Measurements from ENCODE around the gene SLC25A41. TPM values are rescaled to one million over a fixed set of nuclear protein-coding genes. Genes with fewer than 3 reads are reported as not detected.
"Not testable (repeated sequence)": the region's sequence is repeated elsewhere in the genome, so short reads cannot be mapped to it uniquely, and the experiment has no call there.

Gene SLC25A41
- total RNA-seq, 2 experiments from 2014 or later, result 0.30 to 0.50 TPM

DNA sequence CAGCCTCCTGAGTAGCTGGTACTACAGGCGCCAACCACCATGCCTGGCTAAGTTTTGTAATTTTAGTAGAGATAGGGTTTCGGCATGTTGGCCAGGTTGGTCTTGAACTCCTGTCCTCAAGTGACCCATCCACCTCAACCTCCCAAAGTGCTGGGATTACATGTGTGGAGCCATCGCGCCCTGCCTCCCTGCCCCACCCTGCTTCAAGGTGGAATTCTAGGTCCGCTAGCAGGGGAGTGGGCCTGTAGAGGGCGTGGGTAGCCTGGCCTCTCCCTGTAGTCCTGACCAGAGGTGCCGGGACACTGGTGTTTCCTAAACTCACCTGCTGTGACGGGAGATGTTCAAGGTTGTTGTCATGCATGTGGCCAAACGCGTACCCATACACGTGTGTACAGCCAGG, 398 bp downstream of the SLC25A41 start:
- no peaks in the 10 kb centered on the region for H3K9me3 ChIP-seq (ENCODE audit: control insufficient read depth in 1 of 2, insufficient read depth in 1 of 2, low read length in 2 of 2)
- Mint-ChIP-seq H3K27ac (no peak overlapping the region), H3K4me1 (ENCODE audit: low read depth) (peaks cover 5% of the 10 kb centered on the region), H3K4me3 (no peak overlapping the region), H3K9me3 (no peaks in the 10 kb centered on the region), H3K27me3 (no peaks in the 10 kb centered on the region), H3K36me3 (ENCODE audit: low read depth) (no peaks in the 10 kb centered on the region)
- H3K27me3 ChIP-seq (ENCODE audit: control insufficient read depth in 1 of 2, insufficient read depth in 2 of 2, low read length in 2 of 2), result no peaks in the 10 kb centered on the region
- ATAC-seq (ENCODE audit: poor library complexity), result no peak
- intact Hi-C loops (cut with DNase I, micrococcal nuclease), result no loop called here
- ChIA-PET POLR2A (no interaction called here), CTCF (no interaction called here)
- H3K27ac ChIP-seq (ENCODE audit: low read depth in 1 of 2, low read length in 2 of 2), result no peak overlapping the region
- DNase-seq, result peak in 1 of 14 experiments; percentile 14
- H3K36me3 ChIP-seq (ENCODE audit: insufficient read depth, low read length), result no peaks in the 10 kb centered on the region
- H3K4me1 ChIP-seq (ENCODE audit: insufficient read depth, low read length), result peaks cover 5% of the 10 kb centered on the region
- TF ChIP-seq, protein P1, sequence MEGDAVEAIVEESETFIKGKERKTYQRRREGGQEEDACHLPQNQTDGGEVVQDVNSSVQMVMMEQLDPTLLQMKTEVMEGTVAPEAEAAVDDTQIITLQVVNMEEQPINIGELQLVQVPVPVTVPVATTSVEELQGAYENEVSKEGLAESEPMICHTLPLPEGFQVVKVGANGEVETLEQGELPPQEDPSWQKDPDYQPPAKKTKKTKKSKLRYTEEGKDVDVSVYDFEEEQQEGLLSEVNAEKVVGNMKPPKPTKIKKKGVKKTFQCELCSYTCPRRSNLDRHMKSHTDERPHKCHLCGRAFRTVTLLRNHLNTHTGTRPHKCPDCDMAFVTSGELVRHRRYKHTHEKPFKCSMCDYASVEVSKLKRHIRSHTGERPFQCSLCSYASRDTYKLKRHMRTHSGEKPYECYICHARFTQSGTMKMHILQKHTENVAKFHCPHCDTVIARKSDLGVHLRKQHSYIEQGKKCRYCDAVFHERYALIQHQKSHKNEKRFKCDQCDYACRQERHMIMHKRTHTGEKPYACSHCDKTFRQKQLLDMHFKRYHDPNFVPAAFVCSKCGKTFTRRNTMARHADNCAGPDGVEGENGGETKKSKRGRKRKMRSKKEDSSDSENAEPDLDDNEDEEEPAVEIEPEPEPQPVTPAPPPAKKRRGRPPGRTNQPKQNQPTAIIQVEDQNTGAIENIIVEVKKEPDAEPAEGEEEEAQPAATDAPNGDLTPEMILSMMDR (IDR thresholded peaks at IDR 0.05), result no peak
- no peak overlapping the region for H3K4me3 ChIP-seq (ENCODE audit: low read length)

DNA sequence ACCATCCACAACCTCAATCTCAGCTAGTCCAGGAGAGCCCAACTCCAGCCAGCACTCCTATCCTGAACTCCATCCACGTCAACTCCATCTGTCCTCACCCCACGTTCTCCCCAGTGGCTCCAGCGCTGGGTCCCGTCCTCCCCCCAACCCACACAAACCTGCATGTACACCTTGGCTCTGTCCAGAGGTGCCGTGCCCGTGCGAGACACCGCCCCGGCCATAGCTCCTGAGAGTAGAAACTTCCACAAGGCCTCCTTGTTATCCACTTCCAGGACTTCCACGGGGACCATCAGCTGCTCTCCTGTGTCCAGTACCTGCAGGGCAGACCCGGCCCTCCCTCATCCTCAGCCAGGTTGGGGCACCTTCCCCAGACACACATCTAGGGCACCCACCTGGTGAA, 1.7 kb downstream of the SLC25A41 start:
- H3K9me3 ChIP-seq (ENCODE audit: control insufficient read depth in 1 of 2, insufficient read depth in 1 of 2, low read length in 2 of 2), result no peaks in the 10 kb centered on the region
- H3K27me3 ChIP-seq (ENCODE audit: control insufficient read depth in 1 of 2, insufficient read depth in 2 of 2, low read length in 2 of 2), result no peaks in the 10 kb centered on the region
- no peaks in the 10 kb centered on the region for H3K27me3 Mint-ChIP-seq
- no peak for ATAC-seq (ENCODE audit: poor library complexity)
- peaks cover 5% of the 10 kb centered on the region for H3K4me1 ChIP-seq (ENCODE audit: insufficient read depth, low read length)
- POLR2A ChIA-PET, result no interaction called here
- no peaks in the 10 kb centered on the region for H3K36me3 Mint-ChIP-seq (ENCODE audit: low read depth)
- no peak for DNase-seq
- peaks cover 5% of the 10 kb centered on the region for H3K4me1 Mint-ChIP-seq (ENCODE audit: low read depth)
- intact Hi-C loops (cut with DNase I, micrococcal nuclease), result no loop called here
- no peaks in the 10 kb centered on the region for H3K9me3 Mint-ChIP-seq
- no peak overlapping the region for H3K27ac ChIP-seq (ENCODE audit: low read depth in 1 of 2, low read length in 2 of 2)
- H3K4me3 Mint-ChIP-seq, result no peak overlapping the region
- TF ChIP-seq, protein P1 (IDR thresholded peaks at IDR 0.05), result no peak
- H3K36me3 ChIP-seq (ENCODE audit: insufficient read depth, low read length), result no peaks in the 10 kb centered on the region
- H3K27ac Mint-ChIP-seq, result no peak overlapping the region
- H3K4me3 ChIP-seq (ENCODE audit: low read length), result no peak overlapping the region
- CTCF ChIA-PET, result no interaction called here

DNA sequence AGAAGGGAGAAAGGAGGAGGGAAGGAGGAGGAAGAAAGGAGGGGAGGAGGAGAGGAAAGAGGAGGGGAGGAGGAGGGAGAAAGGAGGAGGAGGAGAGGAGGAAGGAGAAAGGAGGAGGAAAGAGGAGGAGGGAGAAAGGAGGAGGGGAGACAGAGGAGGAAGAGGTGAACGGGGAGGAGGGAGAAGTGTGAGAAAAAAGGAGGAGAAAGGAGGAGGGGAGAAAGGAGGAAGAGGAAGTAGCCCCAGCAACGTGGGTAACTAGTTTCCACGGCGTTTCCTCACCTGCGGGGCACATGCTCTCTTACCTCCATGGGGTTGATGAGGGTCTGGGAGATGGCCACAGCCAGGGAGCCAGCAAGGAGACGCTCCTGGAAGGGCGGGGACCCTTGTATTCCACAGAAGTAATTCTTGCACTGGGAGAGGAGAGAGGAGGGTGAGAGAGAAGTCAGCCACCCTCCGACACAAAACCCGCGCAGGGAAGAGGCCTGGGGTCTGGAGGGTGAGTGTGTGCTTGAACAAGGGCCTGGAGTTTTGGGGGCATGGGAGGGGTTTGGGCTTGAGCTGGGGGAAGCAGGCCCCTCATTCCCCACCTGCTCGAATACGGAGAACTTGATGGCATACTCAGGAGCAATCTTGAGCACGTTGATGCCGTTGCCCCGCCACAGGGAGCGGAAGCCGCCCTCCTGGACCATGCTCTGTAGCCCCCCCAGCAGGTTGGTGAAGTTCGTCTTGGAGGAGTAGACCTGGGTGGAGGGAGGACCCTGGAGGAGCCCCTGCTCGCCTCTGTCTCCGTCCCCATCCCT, 3.9 kb downstream of the SLC25A41 start:
- Histone ChIP-seq H3K27me3 (ENCODE audit: control insufficient read depth in 1 of 2, insufficient read depth in 2 of 2, low read length in 2 of 2) (no peaks in the 10 kb centered on the region), H3K27ac (ENCODE audit: low read depth in 1 of 2, low read length in 2 of 2) (no peak overlapping the region), H3K4me1 (ENCODE audit: insufficient read depth, low read length) (peaks cover 20% of the 10 kb centered on the region), H3K4me3 (ENCODE audit: low read length) (no peak overlapping the region), H3K36me3 (ENCODE audit: insufficient read depth, low read length) (no peaks in the 10 kb centered on the region), H3K9me3 (ENCODE audit: control insufficient read depth in 1 of 2, insufficient read depth in 1 of 2, low read length in 2 of 2) (peaks cover 0 to 6% of the 10 kb centered on the region in 2 experiments)
- H3K9me3 Mint-ChIP-seq, result no peaks in the 10 kb centered on the region
- no peak overlapping the region for H3K4me3 Mint-ChIP-seq
- no peak for ATAC-seq (ENCODE audit: poor library complexity)
- ChIA-PET POLR2A (interaction anchor here (1.0 kb wide), 1 partner anchor 68 kb away, joined by 4 read pairs; the partner anchor contains the start of gene CLPP), CTCF (no interaction called here)
- TF ChIP-seq, protein P1 (IDR thresholded peaks at IDR 0.05), result no peak
- no peaks in the 10 kb centered on the region for H3K27me3 Mint-ChIP-seq
- no peaks in the 10 kb centered on the region for H3K36me3 Mint-ChIP-seq (ENCODE audit: low read depth)
- H3K4me1 Mint-ChIP-seq (ENCODE audit: low read depth), result peaks cover 18% of the 10 kb centered on the region
- no peak overlapping the region for H3K27ac Mint-ChIP-seq
- peak in 1 of 14 experiments; percentile 21 for DNase-seq
- intact Hi-C loops (cut with DNase I, micrococcal nuclease), result no loop called here

DNA sequence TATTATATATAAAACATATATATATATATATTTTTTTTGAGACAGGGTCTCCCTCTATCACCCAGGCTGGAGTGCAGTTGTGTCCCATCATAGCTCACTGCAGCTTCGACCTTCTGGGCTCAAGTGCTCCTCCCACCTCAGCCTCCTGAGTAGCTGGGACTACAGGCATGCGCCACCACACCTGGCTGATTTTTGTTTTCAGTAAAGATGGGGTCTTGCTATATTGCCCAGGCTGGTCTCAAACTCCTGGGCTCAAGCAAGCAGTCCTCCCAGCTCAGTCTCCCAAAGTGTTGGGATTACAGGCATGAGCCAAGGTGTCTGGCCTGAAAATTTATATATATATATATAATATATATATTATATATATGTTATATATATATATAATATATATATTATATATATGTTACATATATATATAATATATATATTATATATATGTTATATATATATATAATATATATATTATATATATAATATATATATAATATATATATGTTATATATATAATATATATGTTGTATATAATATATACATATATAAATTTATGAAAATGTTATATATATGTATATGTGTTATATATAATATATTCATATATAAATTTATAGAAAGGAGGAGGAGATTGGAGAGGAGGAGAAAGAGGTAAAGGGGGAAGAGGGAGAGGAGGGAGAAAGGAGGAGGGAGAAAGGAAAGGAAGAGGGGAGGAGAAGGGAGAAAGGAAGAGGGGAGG, 4.7 kb downstream of the SLC25A41 start:
- H3K4me3 Mint-ChIP-seq; H3K4me3 ChIP-seq (ENCODE audit: low read length); H3K36me3 Mint-ChIP-seq (ENCODE audit: low read depth); ATAC-seq (ENCODE audit: poor library complexity); DNase-seq; H3K27me3 Mint-ChIP-seq; CTCF ChIA-PET; intact Hi-C loops (cut with DNase I, micrococcal nuclease); H3K27ac ChIP-seq (ENCODE audit: low read depth in 1 of 2, low read length in 2 of 2); H3K27ac Mint-ChIP-seq; H3K9me3 ChIP-seq (ENCODE audit: control insufficient read depth in 1 of 2, insufficient read depth in 1 of 2, low read length in 2 of 2); H3K9me3 Mint-ChIP-seq; H3K36me3 ChIP-seq (ENCODE audit: insufficient read depth, low read length); H3K27me3 ChIP-seq (ENCODE audit: control insufficient read depth in 1 of 2, insufficient read depth in 2 of 2, low read length in 2 of 2): not testable (repeated sequence)
- POLR2A ChIA-PET, result interaction anchor here (1.0 kb wide), 1 partner anchor 68 kb away, joined by 4 read pairs; the partner anchor contains the start of gene CLPP
- H3K4me1 Mint-ChIP-seq (ENCODE audit: low read depth), result peaks cover 19% of the 10 kb centered on the region
- H3K4me1 ChIP-seq (ENCODE audit: insufficient read depth, low read length), result peaks cover 22% of the 10 kb centered on the region
